Karpas-422 (cell line): ENCODE results near the gene EBNA1BP2. TPM values are rescaled to one million over a fixed set of nuclear protein-coding genes. Genes with fewer than 3 reads are reported as not detected.
"Not testable (repeated sequence)": the region's sequence is repeated elsewhere in the genome, so short reads cannot be mapped to it uniquely, and the experiment has no call there.

ENCODE experiments used
- DNase-seq: peaks from one replicate; pipeline ENCODE4 v3.0.0-alpha.2; 2015
- H2AFZ ChIP-seq: fragments of 200-600 bp; sonication (generic); 2 replicates; pipeline ENCODE4 v1.6.1; 2014; ENCODE audit warnings: antibody characterized with exemption, low read length, mixed read lengths
- H3K27ac ChIP-seq: fragments of 200-600 bp; sonication (generic); 2 replicates; pipeline ENCODE4 v1.5.1; 2014; ENCODE audit warnings: mild to moderate bottlenecking, low read length, moderate library complexity
- H3K27me3 ChIP-seq: fragments of 200-600 bp; sonication (generic); 2 replicates; pipeline ENCODE4 v1.6.1; 2014; ENCODE audit warnings: low read length, mixed read lengths
- H3K36me3 ChIP-seq: fragments of 200-600 bp; sonication (generic); 2 replicates; pipeline ENCODE4 v1.6.1; 2014; ENCODE audit warnings: low read length, mixed read lengths; ENCODE audit not compliant: insufficient read depth
- H3K4me1 ChIP-seq: fragments of 200-600 bp; sonication (generic); 2 replicates; pipeline ENCODE4 v1.6.1; 2014; ENCODE audit warnings: mild to moderate bottlenecking, low read length, mixed read lengths
- H3K4me2 ChIP-seq: fragments of 200-600 bp; sonication (generic); 2 replicates; pipeline ENCODE4 v1.6.1; 2014; ENCODE audit warnings: low read length, low read depth, mild to moderate bottlenecking; ENCODE audit not compliant: poor library complexity, severe bottlenecking
- H3K4me3 ChIP-seq: fragments of 200-600 bp; sonication (generic); 2 replicates; pipeline ENCODE4 v1.5.1; 2014; ENCODE audit warnings: mild to moderate bottlenecking, antibody characterized with exemption, low read length, mixed read lengths
- H3K79me2 ChIP-seq: fragments of 200-600 bp; sonication (generic); 2 replicates; pipeline ENCODE4 v1.6.1; 2014; ENCODE audit warnings: mild to moderate bottlenecking, low read length, mixed read lengths
- H3K9ac ChIP-seq: fragments of 200-600 bp; sonication (generic); 2 replicates; pipeline ENCODE4 v1.6.0; 2014; ENCODE audit warnings: low read length
- H3K9me2 ChIP-seq: fragments of 200-600 bp; sonication (generic), shearing (Covaris generic); replicated peaks from 2 replicates; pipeline ENCODE4 v1.6.0; 2014; ENCODE audit warnings: mild to moderate bottlenecking, low read length, moderate library complexity; ENCODE audit not compliant: insufficient read depth
- H3K9me3 ChIP-seq: fragments of 300-700, 200-600 bp; sonication (generic); 2 replicates; pipeline ENCODE4 v1.6.1; 2014; ENCODE audit warnings: low read length, mixed read lengths
- H4K20me1 ChIP-seq: fragments of 200-600 bp; sonication (generic); 2 replicates; pipeline ENCODE4 v1.6.1; 2014; ENCODE audit warnings: mild to moderate bottlenecking, antibody characterized with exemption, low read length, low read depth; ENCODE audit not compliant: insufficient read depth
- total RNA-seq: library from RNA; depleted of rRNA; stranded (reverse); fragments of >200 nt; shearing (Covaris generic); gene quantifications from 2 replicates; pipeline ENCODE4 v1.2.3, GENCODE V29; 2014; ENCODE audit warnings: low replicate concordance

The EBNA1BP2 gene
- total RNA-seq, 1 experiment from 2014 or later, result 59.5 TPM

- DNase-seq, result no peak
- Histone ChIP-seq H3K27ac (no peak overlapping the region), H3K9me3 (no peaks in the 10 kb centered on the region), H3K4me2 (no peak overlapping the region), H3K9me2 (no peaks in the 10 kb centered on the region), H3K4me1 (no peaks in the 10 kb centered on the region), H3K36me3 (no peaks in the 10 kb centered on the region), H3K27me3 (no peaks in the 10 kb centered on the region), H3K9ac (no peak overlapping the region), H2AFZ (no peak overlapping the region), H3K79me2 (no peaks in the 10 kb centered on the region), H4K20me1 (no peaks in the 10 kb centered on the region), H3K4me3 (no peak overlapping the region)
Observed at GRCh38 chr1:43140010-43140409, 32.1 kb downstream of the EBNA1BP2 start.

- not testable (repeated sequence) for H3K36me3 ChIP-seq, H3K9me3 ChIP-seq, H3K4me3 ChIP-seq, H4K20me1 ChIP-seq, H3K79me2 ChIP-seq, DNase-seq, H3K9me2 ChIP-seq, H3K4me1 ChIP-seq, H2AFZ ChIP-seq, H3K4me2 ChIP-seq, H3K27me3 ChIP-seq, H3K9ac ChIP-seq, H3K27ac ChIP-seq
Observed at GRCh38 chr1:43139295-43139694, 32.8 kb downstream of the EBNA1BP2 start.

GRCh38 chr1:43137445-43138052, 34.5 kb downstream of the EBNA1BP2 start:
- no peaks in the 10 kb centered on the region for H3K79me2 ChIP-seq
- no peak overlapping the region for H3K9ac ChIP-seq
- H3K4me1 ChIP-seq, result no peaks in the 10 kb centered on the region
- no peaks in the 10 kb centered on the region for H4K20me1 ChIP-seq
- no peaks in the 10 kb centered on the region for H3K9me2 ChIP-seq
- H2AFZ ChIP-seq, result no peak overlapping the region
- H3K27me3 ChIP-seq, result no peaks in the 10 kb centered on the region
- H3K4me3 ChIP-seq, result no peak overlapping the region
- no peaks in the 10 kb centered on the region for H3K9me3 ChIP-seq
- no peaks in the 10 kb centered on the region for H3K36me3 ChIP-seq
- DNase-seq, result no peak
- no peak overlapping the region for H3K27ac ChIP-seq
- H3K4me2 ChIP-seq, result no peak overlapping the region

- Histone ChIP-seq H2AFZ (no peak overlapping the region), H3K9me3 (no peaks in the 10 kb centered on the region), H4K20me1 (no peaks in the 10 kb centered on the region), H3K79me2 (no peaks in the 10 kb centered on the region), H3K4me3 (no peak overlapping the region), H3K36me3 (no peaks in the 10 kb centered on the region), H3K27me3 (no peaks in the 10 kb centered on the region), H3K9me2 (no peaks in the 10 kb centered on the region), H3K27ac (no peak overlapping the region), H3K4me2 (no peak overlapping the region), H3K4me1 (no peaks in the 10 kb centered on the region), H3K9ac (no peak overlapping the region)
- no peak for DNase-seq
Observed at GRCh38 chr1:43135857-43136781, 36.0 kb downstream of the EBNA1BP2 start.

GRCh38 chr1:43134640-43135039, 37.5 kb downstream of the EBNA1BP2 start:
- Histone ChIP-seq H3K4me1 (no peaks in the 10 kb centered on the region), H4K20me1 (no peaks in the 10 kb centered on the region), H3K36me3 (no peaks in the 10 kb centered on the region), H3K9me2 (no peaks in the 10 kb centered on the region), H3K27ac (no peak overlapping the region), H3K9ac (no peak overlapping the region), H3K27me3 (no peaks in the 10 kb centered on the region), H3K4me3 (no peak overlapping the region), H3K9me3 (no peaks in the 10 kb centered on the region), H2AFZ (no peak overlapping the region), H3K4me2 (no peak overlapping the region), H3K79me2 (no peaks in the 10 kb centered on the region)
- no peak for DNase-seq

- no peak overlapping the region for H3K4me2 ChIP-seq
- DNase-seq, result no peak
- H3K9me3 ChIP-seq, result no peaks in the 10 kb centered on the region
- no peak overlapping the region for H3K27ac ChIP-seq
- H3K79me2 ChIP-seq, result no peaks in the 10 kb centered on the region
- H3K9me2 ChIP-seq, result no peaks in the 10 kb centered on the region
- H3K4me3 ChIP-seq, result no peak overlapping the region
- no peaks in the 10 kb centered on the region for H3K36me3 ChIP-seq
- H3K27me3 ChIP-seq, result no peaks in the 10 kb centered on the region
- no peak overlapping the region for H2AFZ ChIP-seq
- H4K20me1 ChIP-seq, result no peaks in the 10 kb centered on the region
- H3K9ac ChIP-seq, result no peak overlapping the region
- no peaks in the 10 kb centered on the region for H3K4me1 ChIP-seq
Observed at GRCh38 chr1:43134068-43134467, 38.0 kb downstream of the EBNA1BP2 start.

GRCh38 chr1:43129426-43129825, 42.7 kb downstream of the EBNA1BP2 start:
- no peaks in the 10 kb centered on the region for H3K27me3 ChIP-seq
- no peak overlapping the region for H3K4me2 ChIP-seq
- no peak overlapping the region for H3K9ac ChIP-seq
- H3K27ac ChIP-seq, result no peak overlapping the region
- H3K36me3 ChIP-seq, result no peaks in the 10 kb centered on the region
- no peak for DNase-seq
- H3K9me3 ChIP-seq, result no peaks in the 10 kb centered on the region
- H3K9me2 ChIP-seq, result no peaks in the 10 kb centered on the region
- H3K4me1 ChIP-seq, result no peaks in the 10 kb centered on the region
- H2AFZ ChIP-seq, result no peak overlapping the region
- H4K20me1 ChIP-seq, result no peaks in the 10 kb centered on the region
- H3K79me2 ChIP-seq, result no peaks in the 10 kb centered on the region
- no peak overlapping the region for H3K4me3 ChIP-seq

GRCh38 chr1:43128816-43129215, 43.3 kb downstream of the EBNA1BP2 start:
- Histone ChIP-seq H3K79me2 (no peaks in the 10 kb centered on the region), H3K36me3 (no peaks in the 10 kb centered on the region), H3K27me3 (no peaks in the 10 kb centered on the region), H3K4me3 (no peak overlapping the region), H3K9me3 (no peaks in the 10 kb centered on the region), H3K27ac (no peak overlapping the region), H3K9me2 (no peaks in the 10 kb centered on the region), H2AFZ (no peak overlapping the region), H3K4me1 (no peaks in the 10 kb centered on the region), H4K20me1 (no peaks in the 10 kb centered on the region), H3K4me2 (no peak overlapping the region), H3K9ac (no peak overlapping the region)
- DNase-seq, result no peak
